Measurements from ENCODE around the gene CDK5RAP2.

Gene CDK5RAP2

DNA sequence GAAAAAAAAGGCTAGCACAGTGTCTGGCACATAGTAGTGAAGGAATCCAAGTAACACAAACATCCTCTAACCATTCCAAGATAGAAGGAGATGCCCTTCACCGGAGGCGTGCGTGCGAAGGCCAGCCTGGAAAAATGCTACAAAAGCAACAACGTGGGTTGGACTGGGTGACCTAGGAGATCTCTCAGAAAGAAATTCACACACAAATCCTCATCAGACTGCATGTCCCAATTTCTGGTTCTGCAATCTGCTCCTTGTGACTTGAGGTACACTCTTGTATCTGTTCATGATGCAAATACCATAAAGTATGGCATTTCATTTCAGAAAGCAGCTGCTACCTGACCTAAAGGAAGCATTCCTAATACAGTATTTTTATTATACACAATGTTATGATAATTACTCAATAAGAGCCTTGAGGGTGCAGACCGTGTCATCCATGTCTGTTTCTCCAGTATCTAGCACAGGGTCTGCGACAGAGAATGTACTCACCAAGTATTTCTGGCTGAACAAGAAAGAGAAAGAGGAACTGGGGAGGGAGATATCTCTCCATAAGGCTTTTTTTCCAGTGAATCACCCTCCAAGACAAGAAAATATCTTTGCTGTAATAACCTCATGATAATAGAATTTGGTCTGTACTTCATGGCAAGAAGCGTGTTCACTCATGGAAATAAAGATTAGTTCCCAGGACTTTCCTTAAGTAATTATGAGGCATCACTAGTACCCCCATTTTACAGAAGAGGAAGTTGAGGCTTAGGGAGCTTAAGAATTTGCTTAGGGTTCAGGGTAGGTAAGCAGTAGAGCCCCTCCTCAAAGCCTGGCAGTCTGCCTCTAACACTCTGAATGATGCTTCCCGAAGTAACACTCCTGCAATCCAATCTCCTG is 138.3 kb downstream of the CDK5RAP2 start:
- in situ Hi-C loops (cut with MboI; ENCODE audit: low sequenced_read_pairs), result no loop called here

DNA sequence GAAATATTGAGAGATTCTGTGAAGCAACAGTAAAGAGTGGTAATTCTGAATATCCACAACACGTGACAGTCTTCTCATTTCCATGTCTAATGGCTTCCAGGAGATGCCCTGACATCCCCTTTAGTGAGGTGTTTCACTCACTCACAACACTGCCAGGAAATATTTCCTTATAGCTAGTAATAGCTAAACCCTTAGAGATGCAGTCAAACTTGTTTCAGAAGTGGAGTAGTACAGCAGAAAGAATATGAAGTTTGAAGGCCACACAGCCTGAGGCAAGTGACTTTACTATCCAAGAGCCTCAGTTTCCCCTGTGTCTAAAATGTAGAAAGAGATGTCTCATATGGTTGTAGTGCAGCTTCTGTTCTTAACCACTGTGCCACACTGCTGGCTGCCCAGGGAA is 139.2 kb downstream of the CDK5RAP2 start:
- in situ Hi-C loops (cut with MboI; ENCODE audit: low sequenced_read_pairs), result no loop called here

DNA sequence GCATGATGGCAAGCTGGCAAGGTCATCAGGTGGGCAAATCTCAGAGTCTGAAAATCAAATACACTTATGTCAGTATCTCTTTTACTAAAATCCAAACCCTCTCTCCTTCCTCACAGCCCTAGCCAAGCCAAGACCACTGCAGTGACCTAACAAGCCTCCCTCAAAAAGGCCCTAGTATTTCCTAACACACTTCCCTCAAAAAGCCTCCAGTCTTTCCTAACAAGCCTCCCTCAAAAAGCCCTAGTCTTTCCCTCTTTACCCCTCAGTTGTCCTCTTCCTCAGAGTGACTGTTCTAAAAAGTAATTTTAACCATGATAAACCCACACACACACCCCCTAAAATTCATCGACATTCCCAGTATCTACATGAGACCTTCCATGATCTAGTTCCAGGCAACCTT is 140.0 kb downstream of the CDK5RAP2 start:
- in situ Hi-C loops (cut with MboI; ENCODE audit: low sequenced_read_pairs), result no loop called here

DNA sequence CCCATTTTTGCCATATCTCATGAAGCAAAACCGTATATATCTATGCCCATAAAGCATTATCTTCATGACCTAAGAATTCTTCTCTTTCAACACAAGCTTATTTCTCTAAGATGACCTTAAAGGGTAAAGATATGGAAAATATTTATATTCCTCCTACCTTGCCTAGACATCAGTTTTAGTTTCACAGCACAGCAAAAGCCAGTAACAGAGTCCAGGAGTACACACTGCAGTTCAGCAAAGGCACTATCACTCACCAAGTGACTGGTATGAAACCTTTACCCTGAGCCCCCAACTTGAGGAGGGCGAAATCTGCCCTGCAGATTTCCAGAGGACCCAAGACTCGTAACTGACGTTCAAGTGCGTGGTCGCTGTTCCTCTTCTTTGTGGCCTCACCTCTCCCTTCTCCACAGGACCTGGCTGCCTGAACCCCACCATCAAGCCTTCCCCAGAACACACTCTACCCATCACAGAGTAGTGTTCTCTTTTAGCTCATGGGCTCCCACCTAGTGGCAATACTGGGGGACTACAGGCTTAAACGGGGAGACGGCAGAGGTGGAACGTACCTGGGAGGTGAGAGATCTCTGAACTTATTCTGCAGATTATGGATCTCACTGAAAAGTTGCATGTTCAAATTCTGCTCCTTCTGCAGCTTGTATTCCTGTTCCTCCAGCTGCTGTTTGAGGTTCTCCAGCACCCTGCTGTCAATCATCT is 141.0 kb downstream of the CDK5RAP2 start:
- in situ Hi-C loops (cut with MboI; ENCODE audit: low sequenced_read_pairs), result no loop called here

DNA sequence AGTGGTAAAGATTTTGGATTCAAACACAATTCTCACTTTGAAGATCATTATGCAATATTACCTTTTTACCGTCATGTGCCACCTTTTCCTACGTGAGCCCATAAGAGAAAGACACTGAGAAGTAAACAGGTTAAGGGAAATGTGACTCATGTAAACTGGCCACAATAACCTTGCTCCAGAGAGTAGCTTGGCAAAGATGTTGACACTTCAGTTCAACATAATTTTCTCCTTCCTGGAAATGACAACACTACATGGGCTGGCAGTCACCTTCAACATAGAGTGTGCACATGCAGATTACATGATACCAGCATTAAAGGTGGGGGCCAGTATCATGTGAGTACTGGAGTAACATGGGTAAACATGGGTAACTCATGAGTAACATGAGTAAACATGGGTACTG is 141.9 kb downstream of the CDK5RAP2 start:
- in situ Hi-C loops (cut with MboI; ENCODE audit: low sequenced_read_pairs), result no loop called here

GRCh38 chr9:120436983-120437475 is 142.9 kb downstream of the CDK5RAP2 start:
- in situ Hi-C loops (cut with MboI; ENCODE audit: low sequenced_read_pairs), result no loop called here

GRCh38 chr9:120436446-120436845 is 143.5 kb downstream of the CDK5RAP2 start:
- in situ Hi-C loops (cut with MboI; ENCODE audit: low sequenced_read_pairs), result no loop called here

DNA sequence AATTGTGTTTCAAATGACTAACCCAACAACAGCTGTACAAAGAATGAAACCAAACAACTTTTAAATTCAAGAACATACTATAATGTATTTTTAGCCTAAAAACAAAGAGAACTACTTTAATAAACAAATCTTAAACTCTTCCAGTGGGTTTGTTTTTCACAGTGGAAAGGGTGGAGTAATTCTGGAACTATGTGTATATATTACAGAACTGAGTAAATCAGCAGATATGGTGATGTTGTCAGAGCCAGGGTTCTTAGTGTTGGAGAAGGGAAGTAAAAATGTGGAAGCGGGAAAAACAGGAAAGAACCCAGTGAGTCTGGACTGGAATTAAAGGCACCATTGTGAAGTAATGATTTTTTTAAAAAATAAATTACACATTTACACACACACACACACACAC is 144.9 kb downstream of the CDK5RAP2 start:
- in situ Hi-C loops (cut with MboI; ENCODE audit: low sequenced_read_pairs), result no loop called here

GRCh38 chr9:120434532-120434931 is 145.4 kb downstream of the CDK5RAP2 start:
- in situ Hi-C loops (cut with MboI; ENCODE audit: low sequenced_read_pairs), result no loop called here

GRCh38 chr9:120433701-120434100 is 146.3 kb downstream of the CDK5RAP2 start:
- in situ Hi-C loops (cut with MboI; ENCODE audit: low sequenced_read_pairs), result no loop called here

DNA sequence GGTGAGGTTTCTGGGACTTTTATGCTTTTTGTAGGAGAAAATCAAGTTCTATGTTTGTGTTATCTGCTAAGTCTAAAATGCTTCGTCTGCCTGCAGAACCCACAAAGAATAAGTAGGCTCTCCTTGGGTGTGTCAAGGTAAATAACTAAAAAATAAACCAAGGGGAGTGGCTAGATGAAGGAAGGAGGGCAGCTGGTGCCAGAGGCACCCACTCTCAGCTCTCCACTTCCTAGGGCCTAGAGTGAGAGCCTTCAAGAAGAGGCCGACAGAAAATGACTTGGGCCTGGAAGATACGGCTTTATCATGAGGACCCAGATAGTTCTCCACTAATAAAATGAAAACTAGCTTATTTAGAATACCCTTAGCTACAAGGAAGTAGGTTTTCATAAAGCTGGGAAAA is 147.4 kb downstream of the CDK5RAP2 start:
- in situ Hi-C loops (cut with MboI; ENCODE audit: low sequenced_read_pairs), result no loop called here

- in situ Hi-C loops (cut with MboI; ENCODE audit: low sequenced_read_pairs), result no loop called here
These were observed 148.7 kb downstream of the CDK5RAP2 start for GRCh38 chr9:120431268-120431667.

GRCh38 chr9:120424248-120424647 is 155.7 kb downstream of the CDK5RAP2 start:
- in situ Hi-C loops (cut with MboI; ENCODE audit: low sequenced_read_pairs), result no loop called here

DNA sequence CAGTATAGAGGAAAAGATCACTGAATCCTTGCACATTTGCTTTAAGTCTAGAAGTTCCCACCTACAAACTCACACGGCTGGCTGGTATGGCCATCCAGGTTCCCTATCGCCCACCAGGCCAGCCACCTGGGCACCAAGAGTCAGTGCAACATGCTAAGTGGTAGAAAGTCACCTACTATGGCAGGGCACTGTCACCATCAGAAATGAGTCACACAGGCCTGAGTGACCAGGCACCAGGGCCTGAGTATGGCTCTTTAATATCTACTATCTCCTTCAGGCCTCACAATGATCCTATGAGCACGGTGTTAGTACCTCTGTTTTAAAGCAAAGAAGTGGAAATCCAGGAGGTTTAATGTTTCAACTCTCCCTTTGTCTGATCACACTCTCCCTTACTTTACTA is 156.2 kb downstream of the CDK5RAP2 start:
- in situ Hi-C loops (cut with MboI; ENCODE audit: low sequenced_read_pairs), result no loop called here

GRCh38 chr9:120421977-120422376 is 158.0 kb downstream of the CDK5RAP2 start:
- in situ Hi-C loops (cut with MboI; ENCODE audit: low sequenced_read_pairs), result no loop called here

- in situ Hi-C loops (cut with MboI; ENCODE audit: low sequenced_read_pairs), result no loop called here
These were observed 161.7 kb downstream of the CDK5RAP2 start for GRCh38 chr9:120418315-120418714.

- in situ Hi-C loops (cut with MboI; ENCODE audit: low sequenced_read_pairs), result no loop called here
These were observed 163.1 kb downstream of the CDK5RAP2 start for GRCh38 chr9:120416781-120417427.

DNA sequence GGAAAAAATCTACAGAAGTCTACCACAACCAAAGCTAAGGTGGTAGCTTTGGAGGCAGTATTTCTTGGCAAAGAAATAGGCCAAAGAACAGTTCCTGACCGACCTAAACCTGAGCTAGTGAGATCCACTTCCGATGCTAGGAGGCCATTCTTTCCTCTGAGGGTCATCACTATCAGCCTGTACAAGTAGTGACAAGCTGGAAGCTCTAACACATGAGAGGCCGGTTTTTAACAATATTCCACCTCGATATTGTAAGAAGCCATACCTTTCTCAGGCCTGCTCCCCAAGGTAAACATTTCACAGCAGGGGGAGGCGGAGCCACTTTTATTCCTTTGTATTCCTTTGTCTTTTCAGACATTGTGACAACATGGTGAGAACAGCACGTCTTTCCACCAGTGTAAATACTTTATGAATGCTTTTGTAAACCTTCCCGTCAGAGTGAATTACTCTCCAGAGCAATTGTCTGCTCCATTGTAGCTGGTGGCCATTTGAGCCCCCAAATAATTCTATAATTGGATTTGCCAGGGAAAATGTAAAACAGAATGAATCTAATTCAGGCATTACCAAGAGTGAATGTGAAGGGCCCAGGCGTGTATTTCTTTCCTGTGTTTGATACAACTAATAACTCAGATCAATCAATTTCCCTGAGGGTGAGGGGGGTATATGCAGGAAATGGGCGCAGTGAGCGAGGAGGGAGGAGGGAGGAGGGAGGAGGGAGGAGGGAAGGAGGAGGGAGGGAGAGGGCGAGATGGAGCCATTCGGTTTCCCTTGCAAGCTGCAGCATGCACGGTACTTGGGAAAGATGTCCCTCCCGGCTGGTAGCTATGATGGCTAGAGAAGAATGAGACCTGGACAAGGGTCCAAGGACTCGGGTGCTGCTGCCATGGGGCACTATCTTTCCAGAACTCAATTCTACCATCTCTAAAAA is 166.6 kb downstream of the CDK5RAP2 start:
- in situ Hi-C loops (cut with MboI; ENCODE audit: low sequenced_read_pairs), result no loop called here

DNA sequence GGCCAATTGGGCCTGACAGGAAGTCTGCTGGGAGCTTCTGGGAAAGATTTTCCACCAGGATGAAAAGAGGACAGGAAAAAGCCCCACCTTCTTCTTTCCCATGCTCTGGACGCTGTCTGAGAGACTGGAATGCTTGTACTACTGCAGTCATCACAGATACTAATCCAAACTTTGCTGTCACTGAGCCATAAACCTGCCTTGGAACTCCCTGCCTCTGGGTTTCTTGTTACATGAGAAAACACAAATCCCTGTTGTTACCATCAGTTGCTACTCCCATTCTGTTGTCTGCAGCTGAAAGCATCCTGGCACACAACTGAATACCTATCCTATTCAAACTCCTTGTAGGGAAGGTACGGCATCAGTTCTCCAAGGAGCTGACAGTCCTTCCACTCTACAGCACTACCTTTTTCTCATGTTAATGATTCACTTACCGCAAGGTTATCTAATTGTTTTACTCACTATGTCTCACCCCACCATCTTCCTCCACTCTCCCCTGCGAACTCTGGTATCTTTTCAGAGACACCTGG is 167.5 kb downstream of the CDK5RAP2 start:
- in situ Hi-C loops (cut with MboI; ENCODE audit: low sequenced_read_pairs), result no loop called here

- in situ Hi-C loops (cut with MboI; ENCODE audit: low sequenced_read_pairs), result no loop called here
These were observed 168.0 kb downstream of the CDK5RAP2 start for GRCh38 chr9:120411862-120412424.
